ENCODE data around the gene TBC1D22A. TPM values are rescaled to one million over a fixed set of nuclear protein-coding genes. Genes with fewer than 3 reads are reported as not detected.
A peak's percentile ranks its signal among the peaks of the same experiment; 100 is the strongest.

TBC1D22A gene
- total RNA-seq, 1 donor from 2014 or later: 14.3 TPM

- Mint-ChIP-seq H3K36me3 (ENCODE audit: low read depth) (peaks cover 2% of the 10 kb centered on the region), H3K9me3 (no peaks in the 10 kb centered on the region), H3K4me1 (peaks cover 9% of the 10 kb centered on the region), H3K27ac (ENCODE audit: unreplicated experiment) (no peak overlapping the region), H3K4me3 (no peak overlapping the region), H3K27me3 (ENCODE audit: low read depth) (no peaks in the 10 kb centered on the region)
- no peak for DNase-seq (ENCODE audit: low read depth, low spot score)
- TF ChIP-seq CTCF (conservative IDR thresholded peaks at IDR 0.05): no peak
These were observed 410.5 kb downstream of the TBC1D22A start for GRCh38 chr22:47172771-47173534.

- no peak overlapping the region for H3K4me3 Mint-ChIP-seq
- TF ChIP-seq CTCF (conservative IDR thresholded peaks at IDR 0.05): no peak
These were observed 411.1 kb downstream of the TBC1D22A start for GRCh38 chr22:47173535-47174021.

GRCh38 chr22:47174096-47174495 lies 411.6 kb downstream of the TBC1D22A start:
- DNase-seq (ENCODE audit: low read depth, low spot score): no peak
- peaks cover 2% of the 10 kb centered on the region for H3K9me3 Mint-ChIP-seq

More at GRCh38 chr22:47173535-47174021, 411.1 kb downstream of the TBC1D22A start:
- no peak for DNase-seq (ENCODE audit: low read depth, low spot score)
- H3K27me3 Mint-ChIP-seq (ENCODE audit: low read depth): no peaks in the 10 kb centered on the region
- H3K36me3 Mint-ChIP-seq (ENCODE audit: low read depth): peaks cover 4% of the 10 kb centered on the region
- peaks cover 9% of the 10 kb centered on the region for H3K4me1 Mint-ChIP-seq
- no peaks in the 10 kb centered on the region for H3K9me3 Mint-ChIP-seq
- H3K27ac Mint-ChIP-seq (ENCODE audit: unreplicated experiment): no peak overlapping the region

GRCh38 chr22:47174671-47175112 lies 412.2 kb downstream of the TBC1D22A start:
- Mint-ChIP-seq H3K36me3 (ENCODE audit: low read depth) (peaks cover 4% of the 10 kb centered on the region), H3K27ac (ENCODE audit: unreplicated experiment) (peak overlapping the region; percentile 57), H3K9me3 (peaks cover 2% of the 10 kb centered on the region), H3K27me3 (ENCODE audit: low read depth) (no peaks in the 10 kb centered on the region), H3K4me1 (peaks cover 5% of the 10 kb centered on the region), H3K4me3 (no peak overlapping the region)
- DNase-seq (ENCODE audit: low read depth, low spot score): no peak
- TF ChIP-seq CTCF (conservative IDR thresholded peaks at IDR 0.05): no peak

More at GRCh38 chr22:47174096-47174495, 411.6 kb downstream of the TBC1D22A start:
- peaks cover 4% of the 10 kb centered on the region for H3K36me3 Mint-ChIP-seq (ENCODE audit: low read depth)
- no peak overlapping the region for H3K27ac Mint-ChIP-seq (ENCODE audit: unreplicated experiment)
- TF ChIP-seq CTCF (conservative IDR thresholded peaks at IDR 0.05): no peak
- H3K4me1 Mint-ChIP-seq: peaks cover 9% of the 10 kb centered on the region
- H3K27me3 Mint-ChIP-seq (ENCODE audit: low read depth): no peaks in the 10 kb centered on the region
- no peak overlapping the region for H3K4me3 Mint-ChIP-seq

- H3K4me3 Mint-ChIP-seq: no peak overlapping the region
- H3K4me1 Mint-ChIP-seq: peaks cover under 1% of the 10 kb centered on the region
- peaks cover 5% of the 10 kb centered on the region for H3K36me3 Mint-ChIP-seq (ENCODE audit: low read depth)
- no peak for DNase-seq (ENCODE audit: low read depth, low spot score)
- no peaks in the 10 kb centered on the region for H3K27me3 Mint-ChIP-seq (ENCODE audit: low read depth)
- H3K27ac Mint-ChIP-seq (ENCODE audit: unreplicated experiment): peak overlapping the region; percentile 57
- H3K9me3 Mint-ChIP-seq: peaks cover 2% of the 10 kb centered on the region
- no peak for TF ChIP-seq CTCF (conservative IDR thresholded peaks at IDR 0.05)
These were observed 412.9 kb downstream of the TBC1D22A start for GRCh38 chr22:47175151-47176025.

Measured in neural crest cell (in vitro differentiated cells).